NCI-H2029 (cell line): Measurements from ENCODE around the gene TMEM229A.
"Not testable (repeated sequence)": the region's sequence is repeated elsewhere in the genome, so short reads cannot be mapped to it uniquely, and the experiment has no call there.

Experiments used
- DNase-seq: peaks from one replicate; lab custom pipeline; 2025; lab: John Stamatoyannopoulos, UW

TMEM229A gene

DNA sequence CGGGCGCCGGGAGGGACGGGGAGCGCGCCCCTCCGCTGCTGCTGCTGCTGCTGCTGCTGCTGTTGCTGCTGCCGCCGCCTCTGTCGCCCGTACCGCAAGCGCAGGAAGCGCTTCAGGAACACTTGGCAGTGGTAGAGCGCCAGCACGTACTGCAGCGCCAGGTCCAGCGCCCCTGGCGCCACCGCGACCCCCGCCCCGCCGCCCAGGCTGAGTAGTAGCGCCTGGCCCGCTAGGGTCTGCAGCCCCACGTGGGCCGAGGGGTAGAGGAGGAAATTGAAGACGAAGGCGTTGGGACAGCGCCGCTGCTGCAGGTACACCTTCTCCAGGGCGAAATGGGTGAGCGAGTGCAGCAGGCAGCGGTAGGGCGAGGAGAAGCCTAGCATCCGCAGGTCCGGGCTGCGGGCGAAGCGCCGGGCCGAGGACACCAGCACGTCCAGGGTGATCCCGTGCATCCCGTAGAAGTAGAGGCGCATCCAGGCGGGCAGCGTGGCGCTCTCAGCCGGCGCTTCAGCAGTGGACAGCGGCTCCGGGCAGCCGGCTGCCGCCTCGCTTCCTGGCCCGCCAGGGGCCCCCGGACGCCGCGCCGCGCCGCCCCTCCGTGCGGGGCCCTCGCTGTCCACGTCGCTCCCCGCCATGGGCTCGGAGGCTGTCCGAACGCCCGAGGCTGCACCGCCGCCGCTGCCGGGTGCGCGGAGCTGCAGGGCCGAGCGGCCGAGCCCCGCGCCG lies at the start of gene TMEM229A:
Gene TMEM229A (minus strand): TSS at position 699 of the 726 bp plus-strand sequence. CDS start 64 bp downstream, at position 635.
- peak; percentile 20 for DNase-seq

GRCh38 chr7:124082234-124082633 lies 49.4 kb upstream of the TMEM229A start:
- not testable (repeated sequence) for DNase-seq

DNA sequence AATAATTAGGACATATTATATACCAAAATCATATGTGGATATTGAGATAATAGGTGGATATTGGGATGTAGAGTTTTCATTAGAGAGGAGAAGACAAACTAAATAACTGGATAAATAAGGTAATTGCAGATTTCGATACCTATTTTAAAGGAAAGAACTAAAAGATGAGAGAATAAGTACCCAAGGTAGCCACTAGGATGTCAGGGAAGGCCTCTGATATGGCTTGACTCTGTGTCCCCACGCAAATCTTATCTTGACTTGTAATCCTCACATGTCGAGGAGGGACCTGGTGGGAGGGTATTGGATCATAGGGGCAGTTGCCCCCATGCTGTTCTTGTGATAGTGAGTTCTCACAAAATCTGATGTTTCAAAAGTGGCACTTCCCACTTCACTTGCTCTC lies 44.7 kb upstream of the TMEM229A start:
- DNase-seq, result no peak

- no peak for DNase-seq
Measured at GRCh38 chr7:124076841-124077240, 44.0 kb upstream of the TMEM229A start.

- no peak for DNase-seq
Measured at GRCh38 chr7:124074007-124074406, 41.1 kb upstream of the TMEM229A start.

GRCh38 chr7:124073310-124073645 lies 40.4 kb upstream of the TMEM229A start:
- DNase-seq, result no peak

DNA sequence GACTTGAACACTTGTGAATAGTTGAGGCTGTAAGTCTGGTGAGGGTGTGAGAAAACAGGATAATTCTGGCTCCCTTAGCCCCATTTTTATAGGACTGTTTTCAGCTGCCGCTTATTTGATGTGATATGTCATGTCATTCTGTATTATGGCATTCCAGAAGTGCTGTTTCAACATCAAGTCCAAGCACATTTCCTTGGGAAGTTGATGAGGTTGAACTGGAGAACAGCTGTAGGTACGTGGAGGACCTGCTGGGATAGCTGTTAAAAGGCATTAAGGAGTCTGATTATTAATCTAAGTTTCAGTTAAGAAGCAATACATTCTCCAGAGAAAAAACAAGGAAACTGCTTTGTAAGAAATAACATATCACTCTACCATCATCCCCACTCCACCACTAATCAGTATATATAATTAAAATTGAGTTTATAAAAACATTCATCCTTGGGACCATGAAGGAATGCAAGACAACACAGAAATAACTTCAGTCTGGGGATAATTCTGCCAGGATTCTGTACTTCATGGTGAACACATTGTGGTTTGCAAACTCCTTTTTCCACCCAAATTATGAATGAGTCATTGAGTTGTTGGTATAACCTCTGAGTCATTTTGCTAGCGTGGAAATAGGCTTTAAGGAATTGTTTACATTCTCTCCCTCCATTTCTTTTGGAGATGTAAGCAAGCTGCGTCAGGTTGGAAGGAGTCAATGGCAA lies 39.9 kb upstream of the TMEM229A start:
- no peak for DNase-seq

DNA sequence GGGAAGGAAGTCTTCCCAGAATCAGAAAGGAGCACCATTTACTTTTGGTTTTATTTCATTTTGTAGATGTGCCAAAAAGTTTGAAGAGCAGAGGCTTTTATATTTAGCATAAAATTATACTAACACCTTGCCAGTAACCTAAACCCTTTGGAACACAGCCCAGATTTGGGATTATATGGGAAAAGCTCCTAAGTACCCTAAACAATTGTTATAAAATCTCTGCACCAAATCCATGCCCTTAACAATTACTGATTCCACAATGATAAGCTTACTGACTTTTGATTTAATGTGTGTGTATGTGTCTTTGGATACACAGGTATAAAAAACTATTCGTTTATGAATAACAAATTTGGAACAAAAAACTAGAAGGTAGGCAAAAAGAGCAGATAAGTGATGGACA lies 39.0 kb upstream of the TMEM229A start:
- DNase-seq, result peak; percentile 14

DNA sequence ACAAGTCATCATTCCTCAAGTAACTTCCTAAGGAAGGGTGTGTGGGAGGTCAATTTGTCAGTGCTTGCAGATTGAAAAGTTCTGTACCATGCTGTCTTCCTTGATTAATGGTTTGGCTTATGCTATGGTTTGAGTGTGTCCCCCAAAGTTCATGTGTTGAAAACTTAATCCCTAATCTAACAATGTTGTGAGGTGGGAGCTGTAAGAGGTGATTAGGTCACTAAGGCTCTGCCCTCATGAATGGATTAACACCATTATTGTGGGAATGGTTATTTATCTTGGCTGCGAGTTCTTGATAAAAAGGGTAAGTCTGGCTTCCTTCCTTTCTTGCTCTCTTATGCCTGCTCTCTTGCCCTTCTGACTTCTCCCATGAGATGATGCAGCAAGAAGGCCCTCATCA lies 29.3 kb upstream of the TMEM229A start:
- DNase-seq, result no peak

GRCh38 chr7:124060528-124060927 lies 27.7 kb upstream of the TMEM229A start:
- DNase-seq, result no peak

- no peak for DNase-seq
Measured at GRCh38 chr7:124059375-124059774, 26.5 kb upstream of the TMEM229A start.

- no peak for DNase-seq
Measured at GRCh38 chr7:124058515-124058914, 25.6 kb upstream of the TMEM229A start.

DNA sequence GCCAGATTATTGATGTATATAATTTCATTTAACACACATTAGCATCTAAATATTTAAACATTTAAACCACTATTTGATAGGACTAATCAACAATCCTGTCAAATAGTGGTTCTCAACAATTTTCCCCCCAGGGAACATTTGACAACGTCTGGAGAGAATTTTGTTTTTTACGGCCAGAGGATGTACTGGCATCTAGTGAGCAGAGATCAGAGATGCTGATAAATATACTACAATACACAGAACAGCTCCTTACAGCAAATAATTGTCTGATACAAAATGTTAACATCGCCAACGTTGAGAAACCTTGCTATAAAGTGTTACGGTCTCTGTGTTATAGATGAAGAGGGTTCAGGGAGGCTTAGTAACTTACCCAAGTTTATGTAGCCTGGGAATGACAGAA lies 25.0 kb upstream of the TMEM229A start:
- DNase-seq, result no peak

- no peak for DNase-seq
Measured at GRCh38 chr7:124056234-124056633, 23.4 kb upstream of the TMEM229A start.

- no peak for DNase-seq
Measured at GRCh38 chr7:124051681-124052377, 19.0 kb upstream of the TMEM229A start.

DNA sequence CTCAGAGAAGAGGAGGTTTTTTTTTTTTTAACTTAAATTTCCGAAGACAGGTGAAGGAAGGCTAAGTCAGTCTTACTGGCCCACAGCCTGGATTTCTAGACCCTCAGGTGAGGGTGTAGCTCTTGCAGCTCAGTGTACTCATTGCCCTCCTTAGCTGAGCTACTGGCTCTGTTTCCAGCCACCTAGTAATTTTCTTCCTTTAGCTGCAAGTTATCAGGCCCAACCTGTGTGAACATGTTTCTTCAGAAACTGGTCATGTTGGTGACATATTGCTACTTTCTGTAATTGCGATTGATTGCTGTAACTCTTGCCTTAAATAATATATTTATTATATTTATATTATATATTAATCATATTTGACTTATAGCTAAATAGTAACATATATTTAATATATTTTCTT lies 10.0 kb upstream of the TMEM229A start:
- no peak for DNase-seq

DNA sequence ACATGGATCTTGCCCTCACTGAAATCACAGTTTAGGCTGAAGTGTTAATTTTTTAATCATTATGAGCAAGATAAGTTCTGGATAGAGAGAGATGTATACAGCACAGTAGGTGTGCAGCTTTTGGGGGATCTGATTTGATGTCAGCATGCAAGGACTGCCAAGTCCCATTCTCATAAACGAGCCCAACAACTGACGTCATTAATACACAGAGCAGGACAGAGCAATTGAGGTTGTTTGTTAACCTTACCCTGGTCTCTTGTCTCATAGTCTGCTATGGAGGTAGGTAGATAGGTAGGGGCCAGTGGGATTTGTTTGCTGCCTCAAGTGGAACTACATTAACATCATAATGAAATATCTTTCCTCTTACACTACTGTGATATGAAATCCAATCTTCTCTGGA lies 8.6 kb upstream of the TMEM229A start:
- no peak for DNase-seq

DNA sequence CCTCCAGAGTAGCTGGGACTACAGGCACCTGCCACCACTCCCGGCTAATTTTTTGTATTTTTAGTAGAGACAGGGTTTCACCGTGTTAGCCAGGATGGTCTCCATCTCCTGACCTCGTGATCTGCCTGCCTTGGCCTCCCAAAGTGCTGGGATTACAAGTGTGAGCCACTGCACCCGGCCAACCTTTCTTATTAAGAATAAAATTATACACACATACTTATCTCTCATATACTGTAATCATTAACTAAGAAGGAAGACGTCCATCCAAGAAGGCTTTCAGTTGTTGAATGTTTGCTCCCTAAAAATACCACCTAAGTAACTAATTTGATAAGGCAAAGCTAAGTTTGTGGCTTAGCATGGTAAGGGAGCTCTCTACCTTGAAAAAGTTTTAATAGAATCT lies 5.0 kb upstream of the TMEM229A start:
- DNase-seq, result not testable (repeated sequence)

DNA sequence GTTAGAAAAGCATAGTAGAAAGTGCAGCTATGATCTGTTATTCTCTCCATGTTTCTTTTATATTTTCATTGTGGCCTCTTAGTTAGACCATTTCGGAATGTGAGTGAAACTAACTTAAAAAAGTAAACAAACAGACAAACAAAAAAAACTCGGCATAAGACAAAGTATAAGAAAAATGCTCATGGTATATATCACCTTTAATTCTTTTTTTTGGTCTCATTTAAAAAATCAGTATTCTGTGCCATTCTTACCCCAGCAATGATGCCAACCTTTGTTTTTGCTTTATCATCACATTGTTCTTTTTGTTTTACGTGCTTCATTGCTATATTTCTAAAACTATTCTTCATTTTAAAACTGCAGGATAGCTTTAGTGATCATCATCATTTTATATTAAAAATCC lies 2.8 kb upstream of the TMEM229A start:
- no peak for DNase-seq

DNA sequence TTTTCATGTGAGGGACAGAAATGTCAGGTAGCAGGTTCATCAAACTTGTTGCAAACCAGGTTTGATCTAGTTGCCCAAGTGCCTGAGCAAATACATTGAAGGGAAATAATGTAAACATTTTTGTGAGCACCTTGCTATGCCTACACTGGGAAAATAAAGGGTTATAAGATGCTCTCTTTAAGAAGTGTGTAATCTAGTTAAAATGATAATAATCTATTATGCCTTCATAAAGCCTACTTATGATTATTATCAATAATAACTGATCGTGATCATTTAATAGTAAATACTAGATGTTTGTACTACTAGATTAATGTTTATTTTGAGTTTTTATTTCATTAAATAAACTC lies 1.9 kb upstream of the TMEM229A start:
- no peak for DNase-seq

DNA sequence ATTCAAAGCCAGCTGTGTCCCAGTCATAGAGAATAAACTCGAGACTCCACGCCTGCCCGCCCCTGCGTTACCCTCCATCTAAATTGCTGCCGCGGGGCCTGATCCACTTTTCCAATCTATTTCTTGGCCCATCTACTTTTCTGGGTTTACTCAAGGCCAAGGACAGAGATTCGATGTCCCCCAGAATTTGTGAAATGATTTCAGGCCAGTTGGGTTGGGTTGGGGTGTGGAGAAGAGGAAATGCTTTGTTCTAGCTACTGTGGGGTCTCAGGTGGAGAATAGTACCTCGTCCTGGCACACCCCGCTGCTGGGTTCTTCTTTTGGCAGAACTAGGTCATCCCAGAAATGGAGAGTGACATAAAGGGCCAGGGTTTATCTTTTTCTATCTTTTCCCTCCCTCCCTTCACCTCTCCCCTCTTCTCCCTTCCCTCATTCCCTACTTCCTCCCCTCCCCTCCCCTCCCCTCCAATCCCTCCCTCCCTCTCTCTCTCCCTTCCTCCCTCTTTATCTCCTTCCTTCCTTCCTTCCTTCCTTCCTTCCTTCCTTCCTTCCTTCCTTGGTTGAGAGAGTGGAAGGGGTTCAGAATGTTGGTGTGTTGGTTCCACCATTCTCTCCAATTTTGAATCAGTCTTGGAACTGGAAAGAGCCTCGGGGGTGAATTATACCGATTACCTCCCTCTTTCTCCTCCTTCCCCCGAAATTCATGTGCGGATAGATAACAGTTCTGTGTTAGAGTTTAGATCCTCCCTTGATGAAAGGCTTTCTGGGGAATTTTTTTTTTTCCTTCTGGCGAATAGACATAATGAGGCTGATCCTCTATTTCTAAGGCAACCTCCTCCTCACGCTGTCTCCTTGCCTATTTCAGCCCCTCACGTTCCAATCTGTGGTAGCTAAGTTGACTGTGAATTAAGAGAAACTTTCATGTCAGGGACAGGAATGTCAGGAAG lies 1.2 kb upstream of the TMEM229A start:
- no peak for DNase-seq
